Uterus (tissue), 4 donors: ENCODE results near the gene RBM22. TPM values are rescaled to one million over a fixed set of nuclear protein-coding genes. Genes with fewer than 3 reads are reported as not detected.

ENCODE experiments used
- DNase-seq, 2 donors: peaks; one replicate each; pipeline ENCODE4 v3.0.0-alpha.2; 2019 to 2020
- H3K27ac ChIP-seq, 2 donors: fragments of 200-600 bp; sonication (generic); 1 replicate in 1 of 2; 2 replicates in 1 of 2; pipeline ENCODE4 v1.5.1; 2016 to 2018
- H3K27me3 ChIP-seq, 2 donors: fragments of 200-600 bp; sonication (generic); one replicate each; pipeline ENCODE4 v1.5.1; 2018 to 2019; ENCODE audit warnings: control low read depth in 1 of 2
- H3K36me3 ChIP-seq, 2 donors: fragments of 200-600 bp; sonication (generic); one replicate each; pipeline ENCODE4 v1.5.1; 2019; ENCODE audit warnings: control low read depth in 1 of 2
- H3K4me1 ChIP-seq, 2 donors: fragments of 200-600 bp; sonication (generic); one replicate each; pipeline ENCODE4 v1.5.1; 2018 to 2019; ENCODE audit warnings: control low read depth in 1 of 2
- H3K4me3 ChIP-seq, 2 donors: fragments of 200-600 bp; sonication (generic); 1 replicate in 1 of 2; 2 replicates in 1 of 2; pipeline ENCODE4 v1.5.1; 2018 to 2019; ENCODE audit warnings: mild to moderate bottlenecking in 1 of 2
- H3K9me3 ChIP-seq, 2 donors: fragments of 200-600 bp; sonication (generic); one replicate each; pipeline ENCODE4 v1.5.1; 2019; ENCODE audit warnings: control low read depth in 1 of 2
- POLR2A ChIP-seq, 2 donors: fragments of 450-650 bp; IDR thresholded peaks; one replicate each; pipeline ENCODE4 v1.6.1; 2016; ENCODE audit warnings: antibody characterized with exemption in 2 of 2, mild to moderate bottlenecking in 1 of 2, moderate library complexity in 1 of 2
- intact Hi-C: fragments of 100-400 bp; cut with DNase I; formaldehyde crosslinking; loops from one replicate; pipeline ENCODE4 v1.15.1; 2023; ENCODE audit warnings: low total_unique reads
- total RNA-seq, 4 donors: library from RNA; depleted of rRNA in 3 of 4; stranded (reverse); fragments of >200 nt in 3 of 4; gene quantifications; one replicate each; pipeline versions ENCODE4 v1.1.0 to v1.2.4, GENCODE V29; 2014 to 2023
- TF ChIP-seq, protein P1 (sequence below), 4 experiments: fragments of 200-600 bp in 2 of 4; fragments of 450-650 bp in 2 of 4; sonication (generic) in 2 of 4; IDR thresholded peaks; one replicate each; pipeline ENCODE4 v1.5.1; 2016 to 2019; ENCODE audit warnings: antibody characterized with exemption in 4 of 4, mild to moderate bottlenecking in 2 of 4, moderate library complexity in 1 of 4
- donor health status: DM: yes; HTN: yes; CAD: no.

Gene RBM22
- total RNA-seq, 4 donors from 2014 or later, result 38.2 to 58.4 (median 43.2) TPM

DNA sequence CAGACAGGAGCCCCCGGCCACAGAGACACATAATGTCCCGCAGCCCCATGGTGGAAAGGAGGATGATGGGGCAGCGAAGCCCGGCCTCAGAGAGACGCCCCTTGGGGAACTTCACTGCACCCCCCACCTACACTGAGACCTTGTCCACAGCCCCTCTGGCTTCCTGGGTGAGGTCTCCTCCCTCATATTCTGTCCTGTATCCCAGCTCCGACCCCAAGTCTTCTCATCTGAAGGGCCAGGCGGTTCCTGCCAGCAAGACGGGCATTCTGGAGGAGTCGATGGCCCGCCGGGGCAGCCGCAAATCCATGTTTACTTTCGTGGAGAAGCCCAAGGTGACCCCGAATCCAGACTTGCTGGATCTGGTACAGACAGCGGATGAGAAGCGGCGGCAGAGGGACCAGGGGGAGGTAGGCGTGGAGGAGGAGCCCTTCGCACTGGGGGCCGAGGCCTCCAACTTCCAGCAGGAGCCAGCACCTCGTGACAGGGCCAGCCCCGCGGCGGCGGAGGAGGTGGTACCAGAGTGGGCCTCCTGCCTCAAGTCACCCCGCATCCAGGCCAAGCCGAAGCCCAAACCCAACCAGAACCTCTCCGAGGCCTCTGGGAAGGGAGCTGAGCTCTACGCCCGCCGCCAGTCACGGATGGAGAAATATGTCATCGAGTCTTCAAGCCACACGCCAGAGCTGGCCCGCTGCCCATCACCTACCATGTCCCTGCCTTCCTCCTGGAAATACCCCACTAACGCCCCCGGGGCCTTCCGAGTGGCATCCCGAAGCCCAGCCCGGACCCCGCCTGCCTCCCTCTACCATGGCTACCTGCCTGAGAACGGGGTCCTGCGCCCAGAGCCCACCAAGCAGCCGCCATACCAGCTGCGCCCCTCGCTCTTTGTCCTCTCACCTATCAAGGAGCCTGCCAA is 51.5 kb downstream of the RBM22 start:
- peak in 1 of 2 donors; percentile 70 for DNase-seq
- intact Hi-C loops, result no loop called here
- no peaks in the 10 kb centered on the region for H3K27me3 ChIP-seq
- no peaks in the 10 kb centered on the region for H3K36me3 ChIP-seq
- TF ChIP-seq, protein P1, sequence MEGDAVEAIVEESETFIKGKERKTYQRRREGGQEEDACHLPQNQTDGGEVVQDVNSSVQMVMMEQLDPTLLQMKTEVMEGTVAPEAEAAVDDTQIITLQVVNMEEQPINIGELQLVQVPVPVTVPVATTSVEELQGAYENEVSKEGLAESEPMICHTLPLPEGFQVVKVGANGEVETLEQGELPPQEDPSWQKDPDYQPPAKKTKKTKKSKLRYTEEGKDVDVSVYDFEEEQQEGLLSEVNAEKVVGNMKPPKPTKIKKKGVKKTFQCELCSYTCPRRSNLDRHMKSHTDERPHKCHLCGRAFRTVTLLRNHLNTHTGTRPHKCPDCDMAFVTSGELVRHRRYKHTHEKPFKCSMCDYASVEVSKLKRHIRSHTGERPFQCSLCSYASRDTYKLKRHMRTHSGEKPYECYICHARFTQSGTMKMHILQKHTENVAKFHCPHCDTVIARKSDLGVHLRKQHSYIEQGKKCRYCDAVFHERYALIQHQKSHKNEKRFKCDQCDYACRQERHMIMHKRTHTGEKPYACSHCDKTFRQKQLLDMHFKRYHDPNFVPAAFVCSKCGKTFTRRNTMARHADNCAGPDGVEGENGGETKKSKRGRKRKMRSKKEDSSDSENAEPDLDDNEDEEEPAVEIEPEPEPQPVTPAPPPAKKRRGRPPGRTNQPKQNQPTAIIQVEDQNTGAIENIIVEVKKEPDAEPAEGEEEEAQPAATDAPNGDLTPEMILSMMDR (IDR thresholded peaks at IDR 0.05), result no peak
- no peak for TF ChIP-seq POLR2A (IDR thresholded peaks at IDR 0.05)
- no peak overlapping the region for H3K4me3 ChIP-seq
- H3K9me3 ChIP-seq, result no peaks in the 10 kb centered on the region
- peak overlapping the region; percentile 1 to 58 for H3K27ac ChIP-seq
- peaks cover 4 to 27% of the 10 kb centered on the region in 2 donors for H3K4me1 ChIP-seq

DNA sequence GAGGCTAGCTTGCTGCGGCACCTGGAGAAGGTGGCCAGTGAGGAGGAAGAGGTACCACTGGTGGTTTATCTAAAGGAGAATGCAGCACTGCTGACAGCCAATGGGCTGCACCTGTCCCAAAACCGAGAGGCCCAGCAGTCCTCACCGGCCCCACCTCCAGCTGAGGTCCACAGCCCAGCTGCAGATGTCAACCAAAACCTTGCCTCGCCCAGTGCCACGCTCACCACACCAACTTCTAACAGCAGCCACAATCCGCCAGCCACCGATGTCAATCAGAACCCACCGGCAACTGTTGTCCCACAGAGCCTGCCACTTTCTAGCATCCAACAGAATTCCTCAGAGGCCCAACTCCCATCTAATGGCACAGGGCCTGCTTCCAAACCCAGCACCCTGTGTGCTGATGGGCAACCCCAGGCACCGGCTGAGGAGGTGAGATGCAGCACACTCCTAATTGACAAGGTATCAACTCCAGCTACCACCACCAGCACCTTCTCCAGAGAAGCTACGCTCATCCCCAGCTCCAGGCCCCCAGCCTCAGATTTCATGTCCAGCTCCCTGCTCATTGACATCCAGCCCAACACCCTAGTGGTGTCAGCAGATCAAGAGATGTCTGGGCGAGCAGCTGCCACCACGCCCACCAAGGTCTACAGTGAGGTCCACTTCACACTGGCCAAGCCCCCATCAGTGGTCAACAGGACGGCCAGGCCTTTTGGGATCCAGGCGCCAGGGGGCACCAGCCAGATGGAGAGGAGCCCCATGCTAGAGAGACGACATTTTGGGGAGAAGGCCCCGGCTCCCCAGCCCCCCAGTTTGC is 52.4 kb downstream of the RBM22 start:
- peaks cover 10 to 33% of the 10 kb centered on the region in 2 donors for H3K4me1 ChIP-seq
- H3K4me3 ChIP-seq, result no peak overlapping the region
- H3K27me3 ChIP-seq, result no peaks in the 10 kb centered on the region
- H3K9me3 ChIP-seq, result no peaks in the 10 kb centered on the region
- H3K36me3 ChIP-seq, result no peaks in the 10 kb centered on the region
- intact Hi-C loops, result no loop called here
- TF ChIP-seq, protein P1 (IDR thresholded peaks at IDR 0.05), result no peak
- no peak for TF ChIP-seq POLR2A (IDR thresholded peaks at IDR 0.05)
- peak overlapping the region; percentile 22 to 58 for H3K27ac ChIP-seq
- peak in 1 of 2 donors; percentile 20 for DNase-seq

DNA sequence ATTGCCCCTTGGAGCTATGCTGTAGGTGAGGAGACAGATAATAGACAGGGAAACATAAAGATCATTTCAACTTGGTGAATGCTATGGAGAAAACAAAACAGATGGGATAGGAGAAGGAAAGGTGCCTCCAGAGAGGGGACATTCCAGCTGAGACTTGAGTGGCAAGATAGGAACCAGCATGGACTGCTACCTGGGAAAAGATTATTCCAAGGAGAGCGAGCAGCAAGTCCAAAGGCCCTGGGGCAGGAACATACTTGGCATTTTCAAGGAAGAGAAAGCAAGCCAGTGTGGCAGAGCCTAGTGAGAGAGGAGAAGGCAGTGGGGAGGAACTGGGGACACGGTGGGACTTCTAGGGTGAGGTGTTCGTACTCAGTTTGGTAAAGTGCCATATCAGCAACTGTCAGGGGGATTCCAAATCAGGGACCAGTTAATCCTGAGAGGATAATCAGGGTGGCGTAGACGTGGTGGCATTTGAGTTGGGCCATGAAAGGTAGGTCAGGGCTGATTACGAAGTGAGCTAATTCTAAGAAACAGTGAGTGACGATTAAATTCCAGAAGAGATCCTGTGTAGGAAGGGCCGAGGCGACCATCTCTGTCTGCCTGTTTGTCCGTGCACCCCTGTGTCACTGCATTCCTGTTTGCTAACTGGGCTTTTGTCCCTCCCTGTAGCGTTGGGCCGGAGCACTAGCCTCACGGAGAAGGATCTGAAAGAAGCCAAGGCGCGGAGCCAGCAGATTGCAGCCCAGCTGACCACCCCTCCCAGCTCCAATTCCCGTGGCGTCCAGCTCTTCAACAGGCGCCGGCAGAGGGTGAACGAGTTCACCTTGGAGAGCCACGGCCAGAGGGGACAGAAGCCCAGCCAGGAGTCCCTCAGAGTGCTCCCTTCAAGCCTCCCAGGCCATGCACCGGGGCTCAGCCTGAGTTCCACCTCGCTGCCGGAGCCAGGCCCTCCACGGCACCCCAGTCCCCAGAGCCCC is 53.3 kb downstream of the RBM22 start:
- peaks cover 17 to 42% of the 10 kb centered on the region in 2 donors for H3K4me1 ChIP-seq
- intact Hi-C loops, result no loop called here

DNA sequence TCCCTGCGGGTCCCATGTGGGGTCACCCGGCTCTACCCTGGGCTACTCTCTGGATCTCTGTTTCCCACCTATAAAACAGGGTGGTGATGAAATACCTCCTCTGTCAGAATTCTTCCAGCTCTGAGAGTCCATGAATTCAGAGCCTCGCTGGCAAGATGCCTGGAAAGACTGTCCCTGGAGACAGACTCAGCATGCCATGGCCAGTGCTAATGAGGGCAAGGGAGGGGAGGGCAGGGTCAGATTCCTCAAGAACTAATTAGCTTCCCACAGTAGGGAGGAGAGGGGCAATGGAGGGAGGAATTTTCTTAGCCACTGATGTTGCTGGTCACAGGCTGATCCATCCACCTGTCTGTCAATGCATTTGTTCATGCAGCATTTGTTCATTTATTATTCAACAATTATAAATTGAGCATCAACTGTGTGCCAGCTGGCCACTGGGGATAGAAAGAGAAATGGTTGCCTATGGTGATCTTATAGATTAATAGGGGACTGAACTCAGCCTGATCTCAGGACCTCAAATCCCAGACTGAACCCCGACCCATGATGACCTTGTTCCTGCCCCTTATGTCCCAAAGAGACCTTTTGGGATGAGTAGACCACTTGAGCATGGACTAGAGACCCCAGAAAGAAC is 55.7 kb downstream of the RBM22 start:
- Histone ChIP-seq H3K27ac (peak overlapping the region; percentile 94), H3K4me1 (peaks cover 34 to 54% of the 10 kb centered on the region in 2 donors), H3K4me3 (no peak overlapping the region), H3K27me3 (no peaks in the 10 kb centered on the region), H3K9me3 (no peaks in the 10 kb centered on the region), H3K36me3 (no peaks in the 10 kb centered on the region)
- intact Hi-C loops, result no loop called here
- DNase-seq, result peak; percentile 79 to 85
- TF ChIP-seq, protein P1 (IDR thresholded peaks at IDR 0.05), result no peak
- no peak for TF ChIP-seq POLR2A (IDR thresholded peaks at IDR 0.05)

More for the DNA sequence above, 53.3 kb downstream of the RBM22 start:
- peak overlapping the region; percentile 22 to 58 for H3K27ac ChIP-seq
- no peak overlapping the region for H3K4me3 ChIP-seq
- no peaks in the 10 kb centered on the region for H3K27me3 ChIP-seq
- peak; percentile 79 to 81 for DNase-seq
- no peaks in the 10 kb centered on the region for H3K9me3 ChIP-seq
- H3K36me3 ChIP-seq, result no peaks in the 10 kb centered on the region
- TF ChIP-seq, protein P1 (IDR thresholded peaks at IDR 0.05), result no peak
- TF ChIP-seq POLR2A (IDR thresholded peaks at IDR 0.05), result no peak
